Stomach (tissue), 4 donors: ENCODE results near the gene TMEM121B.

Source experiments
- CTCF ChIP-seq, 7 experiments: fragments of 450-650 bp in 4 of 7; fragments of 200-600 bp in 3 of 7; sonication (generic) in 3 of 7; IDR thresholded peaks; one replicate each; pipeline ENCODE4 v1.5.1; 2016 to 2019; ENCODE audit warnings: antibody characterized with exemption in 7 of 7, control low read depth in 2 of 7, mild to moderate bottlenecking in 1 of 7
- EP300 ChIP-seq: sonication (generic); formaldehyde crosslinking; IDR thresholded peaks from one replicate; pipeline ENCODE4 v1.6.1; 2017; ENCODE audit warnings: antibody characterized with exemption
- POLR2A ChIP-seq, 4 donors: fragments of 450-650 bp; IDR thresholded peaks; one replicate each; pipeline ENCODE4 v1.6.1; 2016; ENCODE audit warnings: antibody characterized with exemption in 4 of 4, control low read depth in 2 of 4, mild to moderate bottlenecking in 1 of 4, moderate library complexity in 1 of 4

- TF ChIP-seq EP300 (no peak), POLR2A (IDR thresholded peaks at IDR 0.05) (no peak), CTCF (IDR thresholded peaks at IDR 0.05) (no peak)
Measured at GRCh38 chr22:17155941-17156340, 34.8 kb upstream of the TMEM121B start.
